Tibial nerve (tissue), 4 donors: ENCODE measurements around the gene CTBP1. TPM values are rescaled to one million over a fixed set of nuclear protein-coding genes. Genes with fewer than 3 reads are reported as not detected.

Source experiments
- DNase-seq, 2 donors: peaks; one replicate each; pipeline ENCODE4 v3.0.0-alpha.2; 2019; ENCODE audit warnings: low spot score in 2 of 2
- H3K27ac ChIP-seq, 4 donors: fragments of 200-600 bp; sonication (generic) in 3 of 4; one replicate each; pipeline ENCODE4 v1.5.1; 2017 to 2019; ENCODE audit warnings: mild to moderate bottlenecking in 1 of 4
- H3K27me3 ChIP-seq, 2 donors: fragments of 200-600 bp; sonication (generic) in 1 of 2; one replicate each; pipeline versions ENCODE4 v1.5.1 to v1.6.0; 2017 to 2019
- H3K36me3 ChIP-seq, 3 donors: fragments of 200-600 bp; sonication (generic); one replicate each; pipeline ENCODE4 v1.5.1; 2018 to 2019
- H3K4me1 ChIP-seq, 4 donors: fragments of 200-600 bp; sonication (generic) in 3 of 4; one replicate each; pipeline ENCODE4 v1.5.1; 2017 to 2019
- H3K4me3 ChIP-seq, 4 donors: fragments of 200-600 bp; sonication (generic) in 3 of 4; one replicate each; pipeline ENCODE4 v1.5.1; 2017 to 2019; ENCODE audit warnings: mild to moderate bottlenecking in 1 of 4, moderate library complexity in 1 of 4
- H3K9me3 ChIP-seq, 4 donors: fragments of 200-600 bp; sonication (generic) in 3 of 4; one replicate each; pipeline ENCODE4 v1.5.1; 2017 to 2019
- CTCF ChIP-seq, 5 experiments: fragments of 200-600 bp in 3 of 5; fragments of 450-650 bp in 2 of 5; sonication (generic) in 3 of 5; IDR thresholded peaks; one replicate each; pipeline ENCODE4 v1.5.1; 2016 to 2019; ENCODE audit warnings: antibody characterized with exemption in 5 of 5, mild to moderate bottlenecking in 3 of 5, moderate library complexity in 2 of 5
- EP300 ChIP-seq, 2 donors: sonication (generic); formaldehyde crosslinking; IDR thresholded peaks; one replicate each; pipeline ENCODE4 v1.6.1; 2017; ENCODE audit warnings: antibody characterized with exemption in 2 of 2, mild to moderate bottlenecking in 1 of 2
- POLR2A ChIP-seq, 2 donors: fragments of 450-650 bp; IDR thresholded peaks; one replicate each; pipeline ENCODE4 v1.6.1; 2017; ENCODE audit warnings: antibody characterized with exemption in 2 of 2, mild to moderate bottlenecking in 2 of 2, moderate library complexity in 2 of 2
- WGBS, 2 donors: methylation state at CpG; one replicate each; pipeline ENCODE4 v1.1.5; 2018; 5-methylcytosine and 5-hydroxymethylcytosine counted together
- total RNA-seq, 4 donors: library from RNA; depleted of rRNA; stranded (reverse); fragments of >200 nt; gene quantifications; one replicate each; pipeline ENCODE4 v1.1.0, GENCODE V29; 2016

Gene CTBP1
- total RNA-seq, 4 donors from 2014 or later, result 134 to 255 (median 193) TPM

- H3K27me3 ChIP-seq, result no peaks in the 10 kb centered on the region
- no peak for DNase-seq
- H3K4me1 ChIP-seq, result peaks cover 0 to 88% (median 24%) of the 10 kb centered on the region in 4 donors
- TF ChIP-seq CTCF (IDR thresholded peaks at IDR 0.05) (no peak), EP300 (IDR thresholded peaks at IDR 0.05) (no peak), POLR2A (IDR thresholded peaks at IDR 0.05) (no peak)
- no peaks in the 10 kb centered on the region for H3K9me3 ChIP-seq
- H3K36me3 ChIP-seq, result peaks cover 0 to 48% (median 0%) of the 10 kb centered on the region in 3 donors
- no peak overlapping the region for H3K27ac ChIP-seq
- 81% methylated on average over 17 to 18 of the region's 18 CpGs for WGBS, 2 donors
- H3K4me3 ChIP-seq, result no peak overlapping the region
Measured at GRCh38 chr4:1296324-1297022, 47.5 kb upstream of the CTBP1 start.

DNA sequence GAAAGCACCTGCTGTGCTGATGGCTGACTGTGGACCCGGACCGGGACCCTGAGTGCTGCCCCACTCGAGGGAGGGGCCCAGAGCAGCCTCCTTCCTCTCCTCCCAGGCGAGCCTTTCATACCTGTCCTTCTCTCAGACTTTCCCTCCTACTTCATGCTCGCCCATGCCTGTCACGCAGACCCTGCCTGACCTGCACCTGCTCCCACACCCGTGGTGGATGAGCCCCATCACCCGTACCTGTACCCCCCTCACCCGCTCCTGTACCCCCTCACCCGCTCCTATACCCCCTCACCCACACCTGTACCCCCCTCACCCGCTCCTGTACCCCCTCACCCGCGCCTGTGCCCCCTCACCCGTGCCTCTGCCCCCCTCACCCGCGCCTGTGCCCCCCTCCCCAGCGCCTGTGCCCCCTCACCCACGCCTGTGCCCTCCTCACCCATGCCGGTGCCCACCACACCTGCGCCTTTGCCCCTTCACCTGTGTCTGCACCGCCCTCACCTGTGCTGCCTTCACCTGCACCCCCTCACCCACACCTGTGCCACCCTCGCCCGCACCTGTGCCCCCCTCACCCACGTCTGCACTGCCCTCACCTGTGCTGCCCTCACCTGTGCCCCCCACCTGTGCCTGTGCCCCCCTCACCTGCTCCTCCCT is 46.6 kb upstream of the CTBP1 start:
- Histone ChIP-seq H3K9me3 (no peaks in the 10 kb centered on the region), H3K4me3 (no peak overlapping the region), H3K4me1 (peaks cover 0 to 90% (median 32%) of the 10 kb centered on the region in 4 donors), H3K27me3 (no peaks in the 10 kb centered on the region), H3K36me3 (peaks cover 0 to 42% (median 0%) of the 10 kb centered on the region in 3 donors), H3K27ac (peak overlapping the region in 2 of 4 donors; percentile 64 to 67)
- DNase-seq, result no peak
- TF ChIP-seq EP300 (IDR thresholded peaks at IDR 0.05), result no peak
- TF ChIP-seq CTCF (IDR thresholded peaks at IDR 0.05), result no peak
- TF ChIP-seq POLR2A (IDR thresholded peaks at IDR 0.05), result no peak
- WGBS, 2 donors, result 73% methylated on average over 22 to 24 of the region's 24 CpGs

GRCh38 chr4:1294891-1295290 is 46.0 kb upstream of the CTBP1 start:
- 13 to 23% methylated on average over 8 to 10 of the region's 10 CpGs for WGBS, 2 donors
- no peak for DNase-seq
- Histone ChIP-seq H3K36me3 (peaks cover 0 to 35% (median 0%) of the 10 kb centered on the region in 3 donors), H3K9me3 (no peaks in the 10 kb centered on the region), H3K4me1 (peaks cover 0 to 86% (median 31%) of the 10 kb centered on the region in 4 donors), H3K27me3 (no peaks in the 10 kb centered on the region), H3K27ac (peak overlapping the region in 2 of 4 donors; percentile 64 to 67), H3K4me3 (no peak overlapping the region)
- TF ChIP-seq CTCF (IDR thresholded peaks at IDR 0.05) (no peak), POLR2A (IDR thresholded peaks at IDR 0.05) (no peak), EP300 (IDR thresholded peaks at IDR 0.05) (no peak)

GRCh38 chr4:1294424-1294823 is 45.5 kb upstream of the CTBP1 start:
- Histone ChIP-seq H3K4me3 (no peak overlapping the region), H3K4me1 (peaks cover 0 to 82% (median 31%) of the 10 kb centered on the region in 4 donors), H3K27me3 (no peaks in the 10 kb centered on the region), H3K27ac (peak overlapping the region in 2 of 4 donors; percentile 64 to 67), H3K36me3 (peaks cover 0 to 31% (median 0%) of the 10 kb centered on the region in 3 donors), H3K9me3 (no peaks in the 10 kb centered on the region)
- no peak for TF ChIP-seq POLR2A (IDR thresholded peaks at IDR 0.05)
- no peak for TF ChIP-seq CTCF (IDR thresholded peaks at IDR 0.05)
- TF ChIP-seq EP300 (IDR thresholded peaks at IDR 0.05), result no peak
- 66 to 72% methylated on average over 12 to 14 of the region's 14 CpGs for WGBS, 2 donors
- DNase-seq, result no peak

- peaks cover 0 to 26% (median 0%) of the 10 kb centered on the region in 3 donors for H3K36me3 ChIP-seq
- no peak for DNase-seq
- no peaks in the 10 kb centered on the region for H3K27me3 ChIP-seq
- peaks cover 0 to 80% (median 34%) of the 10 kb centered on the region in 4 donors for H3K4me1 ChIP-seq
- H3K27ac ChIP-seq, result peak overlapping the region in 2 of 4 donors; percentile 50 to 66
- no peak for TF ChIP-seq EP300 (IDR thresholded peaks at IDR 0.05)
- no peak for TF ChIP-seq CTCF (IDR thresholded peaks at IDR 0.05)
- TF ChIP-seq POLR2A (IDR thresholded peaks at IDR 0.05), result no peak
- H3K9me3 ChIP-seq, result no peaks in the 10 kb centered on the region
- H3K4me3 ChIP-seq, result no peak overlapping the region
- WGBS, 2 donors, result 59 to 60% methylated on average over 15 of the region's 15 CpGs
Measured at GRCh38 chr4:1293991-1294390, 45.1 kb upstream of the CTBP1 start.
